SK-MEL-5 (cell line): ENCODE measurements around the gene KLF16. TPM values are rescaled to one million over a fixed set of nuclear protein-coding genes. Genes with fewer than 3 reads are reported as not detected.
A peak's percentile ranks its signal among the peaks of the same experiment; 100 is the strongest.

ENCODE experiments used
- DNase-seq: peaks from one replicate; pipeline ENCODE4 v3.0.0-alpha.2; 2016; ENCODE audit warnings: low read depth, low spot score
- in situ Hi-C: cut with HindIII; loops from 2 replicates; pipeline ENCODE4 v1.10.0; 2016; ENCODE audit warnings: low sequenced_read_pairs, high pct_unique_total_duplicates, low pct_unique_long_range_greater_than_20kb
- polyA plus RNA-seq, 2 experiments: library from polyadenylated mRNA; depleted of rRNA; stranded (reverse); fragments of >200 nt; gene quantifications; 2 replicates each; pipeline ENCODE4 v1.2.3, GENCODE V29; 2015
- total RNA-seq: library from RNA; depleted of rRNA; stranded (reverse); fragments of >200 nt; shearing (Covaris generic); gene quantifications from 2 replicates; pipeline ENCODE4 v1.2.3, GENCODE V29; 2014; rRNA removed

The KLF16 gene
- total RNA-seq = 7.1 and 10.0 TPM in 2 replicates
- 32.0 and 38.4 TPM in 2 replicates for polyA plus RNA-seq (2015; cell fraction: cytosol; rRNA removed)
- polyA plus RNA-seq (2015; cell fraction: nucleus; rRNA removed) = 14.7 and 16.9 TPM in 2 replicates

DNA sequence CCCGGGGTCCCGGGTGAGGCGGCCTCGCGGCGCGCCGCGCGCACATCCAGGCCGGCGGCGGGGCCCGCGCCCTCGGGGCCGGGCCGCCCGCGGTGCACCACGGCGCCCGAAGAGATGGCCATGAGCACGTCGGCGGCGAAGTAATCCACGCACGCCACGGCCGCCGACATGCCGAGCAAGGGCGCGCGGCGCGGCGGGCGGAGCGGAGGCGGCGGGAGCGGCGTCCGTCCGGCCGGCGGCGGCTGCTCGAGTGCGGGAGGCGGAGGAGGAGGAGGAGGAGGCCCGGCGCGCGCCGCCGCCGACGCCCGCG is at the start of gene KLF16:
Gene KLF16 (minus strand): TSS at position 252 of the 310 bp plus-strand sequence. CDS start 82 bp downstream, at position 170.
- in situ Hi-C loops = no loop called here
- DNase-seq = no peak

GRCh38 chr19:1912760-1913505 is 49.6 kb upstream of the KLF16 start:
- in situ Hi-C loops = no loop called here
- DNase-seq = no peak

- no peak for DNase-seq
- in situ Hi-C loops = no loop called here
Observed at GRCh38 chr19:1911995-1912394, 48.6 kb upstream of the KLF16 start.

DNA sequence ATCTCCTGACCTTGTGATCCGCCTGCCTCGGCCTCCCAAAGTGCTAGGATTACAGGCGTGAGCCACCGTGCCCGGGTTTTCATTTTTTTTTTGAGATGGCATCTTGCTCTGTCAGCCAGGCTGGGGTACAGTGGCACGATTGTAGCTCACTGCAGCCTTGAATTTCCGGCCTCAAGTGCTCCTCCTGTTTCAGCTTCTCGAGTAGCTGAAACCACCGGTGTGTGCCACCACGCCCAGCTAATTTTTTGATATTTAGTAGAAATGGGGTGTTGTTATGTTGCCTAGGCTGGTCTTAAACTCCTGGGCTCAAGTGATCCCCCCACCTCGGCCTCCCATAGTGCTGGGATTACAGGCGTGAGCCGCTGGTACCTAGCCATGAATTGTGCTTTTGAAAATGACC is 47.7 kb upstream of the KLF16 start:
- in situ Hi-C loops = no loop called here
- no peak for DNase-seq

DNA sequence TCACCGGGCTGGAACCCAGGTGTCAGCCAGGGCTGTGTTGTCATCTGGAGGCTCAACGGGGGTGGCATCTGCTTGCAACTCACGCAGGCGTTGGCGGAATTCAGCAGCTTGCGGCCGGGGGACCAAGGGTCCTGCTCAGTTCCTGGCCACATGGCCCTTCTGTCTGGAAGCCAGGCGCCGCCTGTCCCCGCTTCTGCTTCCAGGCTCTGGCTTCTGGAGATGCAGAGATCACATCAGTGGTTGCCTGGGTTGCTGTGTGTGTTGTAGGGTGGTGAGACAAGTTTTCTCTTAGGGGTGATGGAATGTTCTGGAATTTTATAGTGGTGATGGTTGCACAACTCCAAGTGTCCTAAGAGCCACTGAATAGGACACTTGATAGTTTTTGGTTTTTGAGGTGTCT is 46.8 kb upstream of the KLF16 start:
- in situ Hi-C loops = no loop called here
- DNase-seq = no peak

DNA sequence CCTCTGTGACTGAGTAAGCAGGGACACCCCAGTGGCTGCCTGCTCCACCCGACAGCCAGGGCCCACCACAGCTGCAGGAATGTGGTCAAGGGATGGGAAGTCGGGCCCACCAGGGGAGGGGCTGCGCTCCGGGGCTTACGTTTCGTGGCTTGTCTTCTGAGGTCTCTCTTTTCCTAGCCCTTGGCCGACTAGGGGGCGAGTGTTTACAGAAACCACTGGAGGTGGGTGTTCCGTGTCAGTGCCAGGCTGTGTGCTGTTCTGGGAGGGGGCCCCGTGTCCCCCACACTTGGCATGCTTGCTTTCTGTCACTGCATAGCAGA is 46.3 kb upstream of the KLF16 start:
- in situ Hi-C loops = no loop called here
- DNase-seq = no peak

- no peak for DNase-seq
- in situ Hi-C loops = no loop called here
Observed at GRCh38 chr19:1908364-1908678, 44.9 kb upstream of the KLF16 start.

DNA sequence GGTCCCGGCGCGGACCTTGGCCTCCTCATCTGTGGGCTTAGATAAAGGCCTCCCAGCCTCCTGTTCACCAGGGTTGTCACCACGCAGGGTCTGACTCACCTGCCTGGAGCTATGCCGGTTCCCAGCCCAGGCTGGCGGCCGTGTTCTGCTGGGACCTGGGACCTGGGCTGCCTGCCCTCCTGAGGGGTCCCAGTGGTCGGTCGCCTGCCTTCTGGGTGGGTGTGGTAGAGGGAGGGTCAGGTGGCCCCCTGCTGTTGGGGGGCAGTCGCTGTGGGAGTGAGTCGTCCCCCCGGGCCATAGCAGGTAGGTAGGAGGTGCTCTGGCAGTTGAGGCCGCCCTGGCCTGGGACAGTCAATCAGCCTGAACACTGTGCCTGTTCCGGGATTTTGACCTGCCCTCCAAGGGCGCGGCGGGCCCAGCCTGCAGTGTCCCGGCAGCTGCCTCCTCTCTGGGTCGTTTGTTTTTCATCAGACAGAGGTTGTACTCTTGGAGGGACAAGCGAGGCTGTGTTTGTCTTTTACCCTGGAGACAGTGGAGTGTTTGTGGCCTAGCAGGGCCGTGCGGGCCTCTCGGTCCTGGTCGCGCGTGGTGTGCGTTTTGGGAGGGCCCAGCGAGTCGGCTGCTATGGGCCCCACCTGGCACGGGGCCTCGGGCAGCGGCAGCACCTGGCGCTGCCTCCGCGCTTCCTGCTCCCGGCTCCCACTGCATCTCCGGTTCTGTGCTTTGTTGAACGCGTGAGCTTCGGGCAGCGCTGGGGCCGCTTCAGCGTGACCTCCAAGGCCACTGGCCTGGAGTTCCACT is 44.4 kb upstream of the KLF16 start:
- in situ Hi-C loops = no loop called here
- no peak for DNase-seq

DNA sequence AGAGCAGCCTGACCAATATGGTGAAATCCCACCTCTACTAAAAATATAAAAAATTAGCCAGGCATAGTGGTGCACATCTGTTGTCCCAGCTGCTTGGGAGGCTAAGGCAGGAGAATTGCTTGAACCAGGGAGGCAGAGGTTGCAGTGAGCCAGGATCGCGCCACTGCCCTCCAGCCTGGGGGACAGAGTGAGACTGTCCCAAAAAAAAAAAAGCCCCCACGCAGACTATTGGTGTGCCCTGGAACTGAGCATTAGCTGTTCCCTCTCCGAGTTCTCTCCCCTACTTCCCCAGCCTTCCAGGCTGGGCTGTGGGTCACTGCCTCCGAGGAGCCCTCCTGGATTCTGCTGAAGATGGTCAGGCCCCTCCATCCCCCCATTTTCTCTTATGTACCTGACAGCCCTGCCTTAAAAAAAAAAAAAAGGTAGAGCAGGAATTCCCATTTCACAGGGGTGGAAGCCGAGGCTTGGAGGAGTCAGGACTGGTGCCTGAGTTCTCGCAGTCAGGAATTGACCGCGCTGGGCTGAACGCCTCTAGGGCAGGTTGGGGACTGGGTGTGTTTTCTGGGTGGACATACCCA is 43.7 kb upstream of the KLF16 start:
- in situ Hi-C loops = no loop called here
- no peak for DNase-seq

DNA sequence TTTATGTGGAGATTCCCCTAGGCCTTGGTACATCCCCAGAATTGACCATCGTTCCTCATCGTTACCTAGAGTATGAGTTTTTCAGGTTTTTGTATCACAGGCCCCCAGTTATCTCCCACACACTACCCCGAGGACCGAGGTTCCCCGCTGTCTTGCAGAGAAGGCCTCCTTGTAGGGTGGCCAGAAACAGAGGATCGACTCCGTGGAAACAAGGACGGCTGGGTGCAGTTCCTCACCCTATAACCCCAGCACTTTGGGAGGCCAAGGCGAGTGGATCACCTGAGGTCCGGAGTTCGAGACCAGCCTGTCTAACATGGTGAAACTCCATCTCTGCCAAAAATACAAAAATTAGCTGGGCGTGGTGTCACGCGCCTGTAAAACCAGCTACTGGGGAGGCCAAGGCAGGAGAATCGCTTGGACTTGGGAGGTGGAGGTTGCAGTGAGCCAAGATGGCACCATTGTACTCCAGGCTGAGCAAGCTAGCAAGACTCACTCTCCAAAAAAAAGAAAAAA is 42.5 kb upstream of the KLF16 start:
- DNase-seq = no peak
- in situ Hi-C loops = no loop called here

GRCh38 chr19:1905110-1905862 is 41.9 kb upstream of the KLF16 start, which contains the start of the genes ADAT3 and SCAMP4:
TSS of gene ADAT3 (plus strand) at chr19:1905399. CDS start at chr19:1912048, 6,649 bp downstream.
TSS of gene SCAMP4 (plus strand) at chr19:1905399. CDS start at chr19:1915020, 9,621 bp downstream.
- in situ Hi-C loops = no loop called here
- DNase-seq = peak; percentile 96

DNA sequence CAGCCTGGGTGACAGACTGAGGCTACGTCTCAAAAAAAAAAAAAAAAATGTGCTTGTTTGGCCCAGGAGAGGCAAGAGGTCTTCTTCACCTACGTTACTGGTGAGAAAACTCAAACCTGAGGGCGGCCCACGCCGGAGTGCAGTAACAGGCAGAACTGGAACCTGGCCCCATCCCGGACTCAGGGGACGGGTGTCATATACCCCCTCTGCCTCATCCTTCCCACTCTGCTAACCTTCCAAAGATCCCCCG is 41.4 kb upstream of the KLF16 start:
- in situ Hi-C loops = no loop called here
- DNase-seq = no peak

GRCh38 chr19:1902923-1903322 is 39.5 kb upstream of the KLF16 start:
- in situ Hi-C loops = no loop called here
- no peak for DNase-seq

GRCh38 chr19:1901940-1902404 is 38.6 kb upstream of the KLF16 start:
- in situ Hi-C loops = no loop called here
- DNase-seq = no peak

GRCh38 chr19:1896508-1896907 is 33.1 kb upstream of the KLF16 start:
- in situ Hi-C loops = no loop called here
- DNase-seq = no peak

DNA sequence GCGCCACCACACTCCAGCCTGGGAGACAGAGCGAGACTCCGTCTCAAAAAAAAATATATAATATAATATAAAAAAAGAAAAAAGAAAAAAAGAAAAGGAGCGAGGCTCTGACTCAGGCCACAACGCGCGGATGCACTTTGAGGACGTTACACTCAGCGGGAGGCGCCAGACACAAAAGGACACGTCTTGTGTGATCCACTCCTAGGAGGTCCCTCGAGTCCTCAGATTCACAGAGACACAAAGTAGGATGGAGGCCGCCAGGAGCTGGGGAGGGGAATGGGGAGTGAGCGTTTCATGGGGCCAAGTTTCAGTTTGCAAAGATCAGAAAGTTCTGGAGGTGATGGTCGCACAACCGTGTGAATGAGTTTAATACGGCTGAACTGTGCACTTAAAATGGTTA is 30.4 kb upstream of the KLF16 start:
- no peak for DNase-seq
- in situ Hi-C loops = no loop called here

DNA sequence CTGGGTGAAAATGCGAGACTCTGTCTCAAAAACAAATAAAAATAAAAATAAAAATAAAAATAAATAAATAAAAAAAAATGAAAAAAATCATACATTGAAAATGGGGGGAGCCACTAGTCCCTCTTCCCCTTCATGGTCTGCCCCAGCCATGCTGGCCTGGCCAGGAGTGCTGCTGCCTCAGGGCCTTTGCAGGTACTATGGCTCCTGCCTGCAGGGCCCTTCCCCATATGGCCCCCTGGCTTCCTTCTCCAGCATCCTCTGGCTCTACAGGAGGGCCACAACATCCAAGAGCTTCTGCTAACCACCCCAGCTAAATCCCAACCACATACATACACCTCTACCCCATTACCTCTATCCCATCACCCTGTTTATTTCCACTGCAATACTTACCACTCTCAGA is 26.5 kb upstream of the KLF16 start:
- no peak for DNase-seq
- in situ Hi-C loops = no loop called here

- no peak for DNase-seq
- in situ Hi-C loops = no loop called here
Observed at GRCh38 chr19:1888385-1888784, 25.0 kb upstream of the KLF16 start.
